GM23248 (cell line): Measurements from ENCODE around the gene IQCN. TPM values are rescaled to one million over a fixed set of nuclear protein-coding genes. Genes with fewer than 3 reads are reported as not detected.

Experiments used
- DNase-seq: peaks from one replicate; pipeline ENCODE4 v3.0.0-alpha.2; 2015
- H2AFZ ChIP-seq: fragments of 200-600 bp; sonication (generic); 2 replicates; pipeline ENCODE4 v1.6.1; 2016; ENCODE audit warnings: antibody characterized with exemption
- H3F3A ChIP-seq: fragments of 200-600 bp; sonication (generic); 2 replicates; pipeline ENCODE4 v1.6.1; 2016; ENCODE audit warnings: mild to moderate bottlenecking, antibody characterized with exemption, mixed run types; ENCODE audit not compliant: insufficient read depth
- H3K27ac ChIP-seq: fragments of 200-600 bp; sonication (generic); 2 replicates; pipeline ENCODE4 v1.5.1; 2016; ENCODE audit warnings: mild to moderate bottlenecking
- H3K27me3 ChIP-seq: fragments of 200-600 bp; sonication (generic); replicated peaks from 2 replicates; pipeline ENCODE4 v1.6.1; 2016; ENCODE audit warnings: mild to moderate bottlenecking; ENCODE audit not compliant: insufficient read depth
- H3K36me3 ChIP-seq: fragments of 200-600 bp; sonication (generic); 2 replicates; pipeline ENCODE4 v1.6.1; 2016; ENCODE audit warnings: low read depth, mild to moderate bottlenecking
- H3K4me1 ChIP-seq: fragments of 200-600 bp; sonication (generic); 2 replicates; pipeline ENCODE4 v1.6.1; 2016; ENCODE audit warnings: mild to moderate bottlenecking; ENCODE audit not compliant: insufficient read depth
- H3K4me2 ChIP-seq: fragments of 200-600 bp; sonication (generic); one replicate; pipeline ENCODE4 v1.6.1; 2016; ENCODE audit warnings: mild to moderate bottlenecking; ENCODE audit not compliant: unreplicated experiment
- H3K4me3 ChIP-seq: fragments of 200-600 bp; sonication (generic); 2 replicates; pipeline ENCODE4 v1.5.1; 2016; ENCODE audit warnings: mild to moderate bottlenecking
- H3K79me2 ChIP-seq: fragments of 200-600 bp; sonication (generic); 2 replicates; pipeline ENCODE4 v1.6.1; 2016; ENCODE audit warnings: mild to moderate bottlenecking; ENCODE audit not compliant: insufficient read depth
- H3K9ac ChIP-seq: fragments of 200-600 bp; sonication (generic); 2 replicates; pipeline ENCODE4 v1.6.1; 2016; ENCODE audit warnings: mild to moderate bottlenecking
- H3K9me2 ChIP-seq: fragments of 200-600 bp; sonication (generic); 2 replicates; pipeline ENCODE4 v1.6.1; 2016; ENCODE audit warnings: mixed run types, mild to moderate bottlenecking, moderate library complexity; ENCODE audit not compliant: insufficient read depth
- H3K9me3 ChIP-seq: fragments of 200-600 bp; sonication (generic); one replicate; pipeline ENCODE4 v1.6.1; 2017; ENCODE audit warnings: low read depth
- H4K20me1 ChIP-seq: fragments of 200-600 bp; sonication (generic); 2 replicates; pipeline ENCODE4 v1.6.0; 2016; ENCODE audit not compliant: insufficient read depth
- EZH2 ChIP-seq: fragments of 200-600 bp; sonication (generic); IDR thresholded peaks from 2 replicates; pipeline ENCODE4 v1.6.1; 2018; ENCODE audit warnings: antibody characterized with exemption, mild to moderate bottlenecking; ENCODE audit not compliant: insufficient read depth, poor library complexity, severe bottlenecking
- EZH2phosphoT487 ChIP-seq: fragments of 200-600 bp; sonication (generic); IDR thresholded peaks from 2 replicates; pipeline ENCODE4 v1.6.1; 2018; ENCODE audit warnings: antibody characterized with exemption, moderate library complexity, mild to moderate bottlenecking, low read depth; ENCODE audit not compliant: insufficient read depth
- WGBS, 2 experiments: methylation state at CpG; one replicate each; pipeline ENCODE4 v1.1.6; 2015 to 2017; ENCODE audit warnings: low lambda C conversion rate in 2 of 2, low coverage in 1 of 2; ENCODE audit errors: missing lambda C conversion rate in 2 of 2; 5-methylcytosine and 5-hydroxymethylcytosine counted together
- in situ Hi-C: fragments of 300-500 bp; cut with MboI; formaldehyde crosslinking; loops from 2 replicates; pipeline ENCODE4 v1.15.0; 2020
- polyA plus RNA-seq: library from polyadenylated mRNA; unstranded; fragments of >200 nt; fragmentation: Nextera tagmentation; extraction: Ambion mirVana; gene quantifications from 2 replicates; pipeline ENCODE4 v1.2.1, GENCODE V29; 2016
- total RNA-seq: library from RNA; depleted of rRNA; stranded (reverse); fragments of >200 nt; shearing (Covaris generic); gene quantifications from 2 replicates; pipeline ENCODE4 v1.2.3, GENCODE V29; 2014

IQCN gene
- total and polyA plus RNA-seq, 2 experiments from 2014 or later: 0.11 to 0.16 TPM

DNA sequence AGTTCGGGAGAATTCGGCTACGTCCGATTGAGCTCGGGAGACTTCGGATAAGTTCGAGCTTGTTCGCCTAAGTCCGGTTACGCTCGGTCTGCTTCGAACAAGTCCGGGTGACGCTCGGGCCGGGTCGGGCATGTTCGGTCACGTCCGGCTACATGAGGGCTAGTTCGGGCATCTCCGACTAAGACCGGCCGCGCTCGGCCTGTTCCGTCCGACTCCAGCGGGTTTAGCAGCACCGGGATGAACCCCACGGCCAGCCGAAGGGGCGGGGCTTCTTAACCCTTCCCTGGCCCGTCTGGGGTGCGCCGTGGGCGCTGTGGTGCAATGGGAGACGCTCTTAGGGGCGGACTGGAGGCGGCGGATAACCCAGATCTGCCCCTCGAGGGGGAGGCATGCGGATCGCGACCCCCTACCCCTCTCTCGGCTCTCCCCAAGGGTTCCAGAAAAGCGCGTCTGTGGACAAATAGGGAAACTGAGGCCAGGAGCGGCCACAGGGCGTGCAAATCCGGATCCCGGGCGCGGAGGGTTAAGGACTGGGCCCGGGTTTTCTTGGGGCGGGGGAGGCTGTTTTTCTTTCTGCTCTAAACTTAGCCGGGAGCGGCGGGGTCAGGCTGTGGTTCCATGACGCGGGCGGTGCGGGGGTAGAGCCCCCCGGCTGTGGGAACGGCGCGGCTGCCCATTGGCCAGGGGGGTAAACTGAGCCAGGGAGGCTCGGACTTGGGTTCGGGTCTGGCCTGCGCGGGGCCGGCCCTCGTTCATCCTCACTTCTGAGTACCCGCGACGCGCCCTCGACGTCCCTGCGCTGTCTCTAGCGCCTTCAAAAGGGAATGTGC, 49.5 kb downstream of the IQCN start:
- peak overlapping the region; percentile 81 for H3K4me2 ChIP-seq
- peak overlapping the region; percentile 62 for H3K4me3 ChIP-seq
- no peaks in the 10 kb centered on the region for H3K4me1 ChIP-seq
- H3F3A ChIP-seq: no peaks in the 10 kb centered on the region
- H3K9ac ChIP-seq: peak overlapping the region; percentile 70
- no peaks in the 10 kb centered on the region for H4K20me1 ChIP-seq
- no peaks in the 10 kb centered on the region for H3K27me3 ChIP-seq
- no peak overlapping the region for H3K27ac ChIP-seq
- peak; percentile 100 for DNase-seq
- no peak for TF ChIP-seq EZH2
- no peak for TF ChIP-seq EZH2phosphoT487
- 2 to 3% methylated on average over 68 to 79 of the region's 81 CpGs for WGBS, 2 experiments
- in situ Hi-C loops: no loop called here
- no peaks in the 10 kb centered on the region for H3K9me3 ChIP-seq
- H2AFZ ChIP-seq: peak overlapping the region; percentile 90
- H3K79me2 ChIP-seq: no peaks in the 10 kb centered on the region
- no peaks in the 10 kb centered on the region for H3K36me3 ChIP-seq
- no peaks in the 10 kb centered on the region for H3K9me2 ChIP-seq

DNA sequence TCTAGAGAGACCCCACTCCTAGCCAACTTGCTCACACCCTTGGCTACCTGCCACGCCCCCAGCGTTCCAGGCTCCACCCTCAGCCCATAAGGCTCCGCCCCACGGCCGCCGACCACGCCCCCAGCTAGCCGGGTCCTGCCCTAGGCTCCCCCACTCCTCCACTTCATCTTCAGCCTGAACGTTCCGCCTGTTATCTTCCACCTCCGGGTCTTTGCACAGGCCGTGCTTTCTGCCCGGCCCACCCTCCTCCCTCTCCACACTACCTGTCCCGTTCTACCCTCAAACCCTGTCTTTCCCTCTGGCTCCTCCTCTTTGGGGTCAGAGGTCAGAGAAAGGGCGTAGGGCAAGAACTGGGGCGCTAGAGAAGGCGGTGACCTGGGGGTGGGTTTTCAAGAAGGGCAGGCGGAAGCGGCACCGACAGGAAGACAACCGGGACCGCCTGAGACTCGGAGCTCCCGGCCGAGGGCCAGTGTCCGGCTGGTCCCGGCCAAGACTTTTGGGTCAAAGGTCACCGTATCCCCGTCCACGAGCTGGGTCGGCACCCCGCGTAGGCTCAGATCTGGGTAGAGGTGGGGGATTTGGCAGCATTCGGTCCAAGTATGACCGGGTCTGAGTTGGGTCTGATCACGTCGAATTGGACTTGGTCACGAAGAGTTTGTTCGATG, 50.3 kb downstream of the IQCN start:
- Histone ChIP-seq H3K36me3 (no peaks in the 10 kb centered on the region), H3K9me2 (no peaks in the 10 kb centered on the region), H3K4me2 (peak overlapping the region; percentile 9), H3K4me1 (no peaks in the 10 kb centered on the region), H3K4me3 (peak overlapping the region; percentile 54), H2AFZ (peak overlapping the region; percentile 82), H3K79me2 (no peaks in the 10 kb centered on the region), H3K27me3 (no peaks in the 10 kb centered on the region), H3K9ac (peak overlapping the region; percentile 55; the same call in 1 of the 2 replicates), H3K9me3 (no peaks in the 10 kb centered on the region), H4K20me1 (no peaks in the 10 kb centered on the region), H3F3A (no peaks in the 10 kb centered on the region), H3K27ac (no peak overlapping the region)
- no peak for DNase-seq
- TF ChIP-seq EZH2phosphoT487 (no peak), EZH2 (no peak)
- 13 to 14% methylated on average over 34 to 39 of the region's 39 CpGs for WGBS, 2 experiments
- in situ Hi-C loops: no loop called here

DNA sequence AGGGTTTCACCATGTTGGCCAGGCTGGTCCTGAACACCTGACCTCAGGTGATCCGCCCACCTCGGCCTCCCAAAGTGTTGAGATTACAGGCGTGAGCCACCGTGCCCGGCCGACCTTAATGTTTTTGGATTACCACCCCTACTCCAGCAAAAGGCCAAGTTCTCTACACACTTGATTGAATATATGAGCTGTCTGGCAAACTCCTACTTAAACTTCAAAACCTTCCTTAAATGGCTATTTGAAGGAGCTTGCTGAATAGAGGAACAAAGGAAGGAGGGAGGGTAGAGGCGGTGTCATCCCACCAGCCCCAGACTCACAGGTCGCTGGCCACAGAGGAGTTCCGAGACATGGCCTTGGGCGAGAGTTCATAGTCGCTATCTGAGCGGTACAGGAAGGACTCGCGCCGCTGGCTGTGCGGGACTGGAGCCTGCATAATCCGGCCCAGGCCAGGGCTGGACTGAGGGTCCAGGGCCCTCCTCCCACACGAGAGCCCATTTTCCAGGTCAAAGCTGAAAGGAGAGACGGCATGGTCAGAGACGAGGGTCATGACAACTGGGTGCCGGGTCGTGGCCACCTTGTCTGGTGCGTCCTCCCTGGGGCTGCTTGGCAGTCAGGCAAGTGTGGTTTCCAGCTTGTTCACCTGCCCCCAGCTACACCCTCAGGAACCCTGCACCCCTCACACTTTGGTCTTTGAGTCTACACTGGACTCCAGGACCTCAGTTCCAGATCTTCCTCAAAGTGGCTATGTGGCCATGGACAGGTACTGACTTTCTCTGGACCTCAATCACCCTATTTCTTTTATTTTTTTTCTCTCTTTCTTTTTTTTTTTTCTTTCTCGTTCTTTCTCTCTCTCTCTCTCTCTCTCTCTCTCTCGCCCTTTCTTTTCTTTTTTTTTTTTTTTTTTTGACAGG, 52.2 kb downstream of the IQCN start:
- no peak overlapping the region for H2AFZ ChIP-seq
- TF ChIP-seq EZH2phosphoT487 (no peak), EZH2 (no peak)
- no peaks in the 10 kb centered on the region for H3F3A ChIP-seq
- 77 to 83% methylated on average over 23 to 25 of the region's 25 CpGs for WGBS, 2 experiments
- H3K9ac ChIP-seq: no peak overlapping the region
- no peak overlapping the region for H3K4me3 ChIP-seq
- no peaks in the 10 kb centered on the region for H3K27me3 ChIP-seq
- no peaks in the 10 kb centered on the region for H3K9me3 ChIP-seq
- H4K20me1 ChIP-seq: no peaks in the 10 kb centered on the region
- H3K4me2 ChIP-seq: no peak overlapping the region
- in situ Hi-C loops: no loop called here
- H3K9me2 ChIP-seq: no peaks in the 10 kb centered on the region
- H3K27ac ChIP-seq: no peak overlapping the region
- H3K79me2 ChIP-seq: no peaks in the 10 kb centered on the region
- H3K4me1 ChIP-seq: no peaks in the 10 kb centered on the region
- no peak for DNase-seq
- no peaks in the 10 kb centered on the region for H3K36me3 ChIP-seq

DNA sequence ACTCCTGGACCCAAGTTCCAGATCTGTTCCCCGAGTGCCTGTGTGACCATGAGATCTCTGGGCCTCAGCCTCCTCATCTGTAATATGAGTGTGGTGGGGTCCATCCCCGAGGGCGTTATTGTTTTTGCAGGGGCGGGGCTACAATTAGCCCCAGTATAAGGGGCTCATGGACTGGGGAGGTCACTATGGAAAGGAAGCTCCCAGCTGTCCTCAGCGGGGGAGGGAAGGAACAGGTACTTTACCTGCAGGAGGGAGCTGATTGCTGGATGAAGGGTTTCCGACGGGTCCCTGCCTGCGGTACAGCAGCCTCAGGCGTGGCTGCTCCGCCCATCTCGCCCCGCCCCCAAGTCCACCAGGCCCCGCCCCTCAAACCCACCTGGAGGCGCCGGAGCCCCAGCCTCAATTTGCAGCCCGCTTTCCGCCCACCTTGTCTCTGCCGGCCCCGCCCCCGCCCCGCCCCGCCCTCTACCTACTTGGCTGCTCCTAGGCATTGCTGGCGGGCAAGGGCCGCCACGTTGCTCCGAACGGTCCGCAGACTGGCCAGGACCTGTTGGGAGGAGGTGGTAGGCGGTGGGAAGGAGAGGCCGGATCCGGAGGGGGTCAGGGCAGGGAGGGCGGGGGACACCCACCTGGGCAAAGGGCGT, 53.5 kb downstream of the IQCN start:
- H3K4me2 ChIP-seq: no peak overlapping the region
- WGBS, 2 experiments: 8 to 9% methylated on average over 25 to 33 of the region's 33 CpGs
- TF ChIP-seq EZH2phosphoT487 (no peak), EZH2 (no peak)
- no peaks in the 10 kb centered on the region for H4K20me1 ChIP-seq
- no peaks in the 10 kb centered on the region for H3K9me2 ChIP-seq
- H2AFZ ChIP-seq: no peak overlapping the region
- no peak overlapping the region for H3K4me3 ChIP-seq
- no peak for DNase-seq
- no peak overlapping the region for H3K9ac ChIP-seq
- H3K36me3 ChIP-seq: no peaks in the 10 kb centered on the region
- H3K27me3 ChIP-seq: no peaks in the 10 kb centered on the region
- H3K9me3 ChIP-seq: no peaks in the 10 kb centered on the region
- H3F3A ChIP-seq: no peaks in the 10 kb centered on the region
- H3K27ac ChIP-seq: no peak overlapping the region
- H3K4me1 ChIP-seq: no peaks in the 10 kb centered on the region
- no peaks in the 10 kb centered on the region for H3K79me2 ChIP-seq
- in situ Hi-C loops: no loop called here
